Measurements from ENCODE around the gene KCNH3. TPM values are rescaled to one million over a fixed set of nuclear protein-coding genes. Genes with fewer than 3 reads are reported as not detected.

KCNH3 gene
- total RNA-seq, 1 experiment from 2014 or later: 0.26 TPM

- no peak overlapping the region for H3K14ac ChIP-seq (ENCODE audit: insufficient read depth, low read length)
- no peak overlapping the region for H2BK120ac ChIP-seq (ENCODE audit: low read depth, low read length, poor library complexity, severe bottlenecking)
- TF ChIP-seq, protein P1, sequence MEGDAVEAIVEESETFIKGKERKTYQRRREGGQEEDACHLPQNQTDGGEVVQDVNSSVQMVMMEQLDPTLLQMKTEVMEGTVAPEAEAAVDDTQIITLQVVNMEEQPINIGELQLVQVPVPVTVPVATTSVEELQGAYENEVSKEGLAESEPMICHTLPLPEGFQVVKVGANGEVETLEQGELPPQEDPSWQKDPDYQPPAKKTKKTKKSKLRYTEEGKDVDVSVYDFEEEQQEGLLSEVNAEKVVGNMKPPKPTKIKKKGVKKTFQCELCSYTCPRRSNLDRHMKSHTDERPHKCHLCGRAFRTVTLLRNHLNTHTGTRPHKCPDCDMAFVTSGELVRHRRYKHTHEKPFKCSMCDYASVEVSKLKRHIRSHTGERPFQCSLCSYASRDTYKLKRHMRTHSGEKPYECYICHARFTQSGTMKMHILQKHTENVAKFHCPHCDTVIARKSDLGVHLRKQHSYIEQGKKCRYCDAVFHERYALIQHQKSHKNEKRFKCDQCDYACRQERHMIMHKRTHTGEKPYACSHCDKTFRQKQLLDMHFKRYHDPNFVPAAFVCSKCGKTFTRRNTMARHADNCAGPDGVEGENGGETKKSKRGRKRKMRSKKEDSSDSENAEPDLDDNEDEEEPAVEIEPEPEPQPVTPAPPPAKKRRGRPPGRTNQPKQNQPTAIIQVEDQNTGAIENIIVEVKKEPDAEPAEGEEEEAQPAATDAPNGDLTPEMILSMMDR (conservative IDR thresholded peaks at IDR 0.05): no peak
- H3K9ac ChIP-seq (ENCODE audit: extremely low read depth, insufficient read length, low read length): no peak overlapping the region
- no peak overlapping the region for H3K27ac Mint-ChIP-seq
- no peaks in the 10 kb centered on the region for H3K23me2 ChIP-seq (ENCODE audit: insufficient read length, low read depth, low read length, poor library complexity, severe bottlenecking)
- peaks cover 9% of the 10 kb centered on the region for H3K27me3 Mint-ChIP-seq (ENCODE audit: low read depth)
- H3K79me2 ChIP-seq (ENCODE audit: insufficient read depth, low read length): no peaks in the 10 kb centered on the region
- H3K27ac ChIP-seq (ENCODE audit: insufficient read length, low read depth, low read length): no peak overlapping the region
- H2BK12ac ChIP-seq (ENCODE audit: insufficient read length, low read depth, low read length): no peak overlapping the region
- H4K8ac ChIP-seq (replicated peaks; ENCODE audit: insufficient read length, low read depth, low read length): no peak overlapping the region
- H4K91ac ChIP-seq (ENCODE audit: insufficient read length, low read depth, low read length): no peak overlapping the region
- H3T11ph ChIP-seq (ENCODE audit: low read length): no peak overlapping the region
- H2BK15ac ChIP-seq (ENCODE audit: low read depth, low read length): no peak overlapping the region
- H3K4me3 Mint-ChIP-seq: no peak overlapping the region
- no peaks in the 10 kb centered on the region for H3K4me1 ChIP-seq (ENCODE audit: insufficient read depth, low read length)
- DNase-seq: no peak
- no peak overlapping the region for H2AFZ ChIP-seq (ENCODE audit: low read length)
- no peak overlapping the region for H3K4ac ChIP-seq (ENCODE audit: low read depth, low read length)
- H3K4me2 ChIP-seq (ENCODE audit: insufficient read depth, insufficient read length, low read length): no peak overlapping the region
- H3K4me1 Mint-ChIP-seq: peaks cover 8 to 9% of the 10 kb centered on the region in 2 experiments
- peaks cover 4 to 27% (median 27%) of the 10 kb centered on the region in 3 experiments; a peak in 6 of 7 replicates for H3K36me3 Mint-ChIP-seq (ENCODE audit: insufficient read depth in 1 of 3, low read depth in 3 of 3)
- WGBS (ENCODE audit: extremely low coverage, insufficient read length, low lambda C conversion rate): no CpG with 5 or more reads among the region's 1 CpG
- H3K27me3 ChIP-seq (ENCODE audit: insufficient read depth, low read length): no peaks in the 10 kb centered on the region
- no peaks in the 10 kb centered on the region for H4K20me1 ChIP-seq (ENCODE audit: control insufficient read depth, insufficient read depth, insufficient read length)
- H2BK5ac ChIP-seq (ENCODE audit: insufficient read length, low read length): no peak overlapping the region
- no peak overlapping the region for H3K56ac ChIP-seq (ENCODE audit: insufficient read length, low read depth, low read length)
- no peaks in the 10 kb centered on the region for H3K79me1 ChIP-seq (ENCODE audit: insufficient read depth, low read depth, low read length, poor library complexity, severe bottlenecking)
- H3K9me3 Mint-ChIP-seq: no peaks in the 10 kb centered on the region; a peak in 1 of 5 replicates
- H4K5ac ChIP-seq (ENCODE audit: insufficient read length, low read depth, low read length): no peak overlapping the region
- no peaks in the 10 kb centered on the region for H3K9me3 ChIP-seq (ENCODE audit: control insufficient read depth, low read depth, low read length)
- no peak overlapping the region for H2AK5ac ChIP-seq (ENCODE audit: insufficient read length, low read length)
- no peak overlapping the region for H3K18ac ChIP-seq (ENCODE audit: insufficient read length, low read depth, low read length)
- H2BK20ac ChIP-seq (ENCODE audit: low read depth, low read length, poor library complexity, severe bottlenecking): no peak overlapping the region
- no peak overlapping the region for H3K23ac ChIP-seq (ENCODE audit: insufficient read length, low read depth, low read length)
These were observed 9.4 kb upstream of the KCNH3 start for GRCh38 chr12:49529414-49529813.

Data from H9 (cell line).